Measurements from ENCODE around the gene GPX4. TPM values are rescaled to one million over a fixed set of nuclear protein-coding genes. Genes with fewer than 3 reads are reported as not detected.
"Not testable (repeated sequence)": the region's sequence is repeated elsewhere in the genome, so short reads cannot be mapped to it uniquely, and the experiment has no call there.

GPX4 gene
- total RNA-seq, 1 experiment from 2014 or later, result 620 TPM

GRCh38 chr19:1109697-1110671 lies 6.2 kb downstream of the GPX4 start:
- no peak for DNase-seq
- H3K27me3 ChIP-seq (ENCODE audit: control insufficient read depth, insufficient read depth, low read length), result no peaks in the 10 kb centered on the region
- no peak overlapping the region for H3K4me3 ChIP-seq (ENCODE audit: insufficient read depth, low read depth, low read length)
- H3K36me3 ChIP-seq (replicated peaks; ENCODE audit: control insufficient read depth, insufficient read depth, low read length), result peaks cover 7% of the 10 kb centered on the region

- H3K36me3 ChIP-seq (replicated peaks; ENCODE audit: control insufficient read depth, insufficient read depth, low read length), result peaks cover 4% of the 10 kb centered on the region
- DNase-seq, result no peak
- H3K27me3 ChIP-seq (ENCODE audit: control insufficient read depth, insufficient read depth, low read length), result no peaks in the 10 kb centered on the region
- H3K4me3 ChIP-seq (ENCODE audit: insufficient read depth, low read depth, low read length), result no peak overlapping the region
Observed at GRCh38 chr19:1110809-1111640, 7.2 kb downstream of the GPX4 start.

DNA sequence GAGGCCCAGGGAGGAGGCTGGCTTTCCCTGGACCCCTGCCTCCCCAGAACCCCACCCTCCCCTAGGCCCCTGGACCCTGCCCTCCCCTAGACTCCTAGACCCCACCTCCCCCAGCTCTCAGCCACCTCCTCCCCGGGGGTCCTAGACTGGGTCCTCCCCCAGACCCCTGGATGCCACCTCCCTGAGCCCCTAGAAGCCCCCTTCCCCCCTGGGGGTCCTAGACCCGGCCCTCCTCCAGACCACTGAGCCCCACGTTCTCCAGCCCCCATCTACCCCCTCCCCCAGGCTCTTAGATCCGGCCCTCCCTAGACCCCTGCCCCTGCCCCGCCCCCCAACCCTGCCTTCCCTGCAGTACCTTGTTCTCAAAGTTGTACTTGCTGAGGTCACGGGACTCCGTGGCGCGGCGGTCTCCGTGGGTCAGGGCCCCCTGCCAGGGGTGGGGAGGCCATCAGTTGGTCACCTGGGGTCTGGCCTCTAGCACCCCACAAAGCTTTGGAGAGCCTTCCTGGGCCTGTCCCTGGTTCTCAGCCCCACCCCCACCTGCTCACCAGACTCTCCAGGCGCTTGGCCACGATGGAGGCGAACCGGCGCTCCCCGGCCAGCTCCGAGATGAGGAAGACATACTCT lies 8.0 kb downstream of the GPX4 start:
- no peak for DNase-seq
- H3K4me3 ChIP-seq (ENCODE audit: insufficient read depth, low read depth, low read length), result no peak overlapping the region
- peaks cover 1% of the 10 kb centered on the region for H3K36me3 ChIP-seq (replicated peaks; ENCODE audit: control insufficient read depth, insufficient read depth, low read length)
- H3K27me3 ChIP-seq (ENCODE audit: control insufficient read depth, insufficient read depth, low read length), result no peaks in the 10 kb centered on the region

DNA sequence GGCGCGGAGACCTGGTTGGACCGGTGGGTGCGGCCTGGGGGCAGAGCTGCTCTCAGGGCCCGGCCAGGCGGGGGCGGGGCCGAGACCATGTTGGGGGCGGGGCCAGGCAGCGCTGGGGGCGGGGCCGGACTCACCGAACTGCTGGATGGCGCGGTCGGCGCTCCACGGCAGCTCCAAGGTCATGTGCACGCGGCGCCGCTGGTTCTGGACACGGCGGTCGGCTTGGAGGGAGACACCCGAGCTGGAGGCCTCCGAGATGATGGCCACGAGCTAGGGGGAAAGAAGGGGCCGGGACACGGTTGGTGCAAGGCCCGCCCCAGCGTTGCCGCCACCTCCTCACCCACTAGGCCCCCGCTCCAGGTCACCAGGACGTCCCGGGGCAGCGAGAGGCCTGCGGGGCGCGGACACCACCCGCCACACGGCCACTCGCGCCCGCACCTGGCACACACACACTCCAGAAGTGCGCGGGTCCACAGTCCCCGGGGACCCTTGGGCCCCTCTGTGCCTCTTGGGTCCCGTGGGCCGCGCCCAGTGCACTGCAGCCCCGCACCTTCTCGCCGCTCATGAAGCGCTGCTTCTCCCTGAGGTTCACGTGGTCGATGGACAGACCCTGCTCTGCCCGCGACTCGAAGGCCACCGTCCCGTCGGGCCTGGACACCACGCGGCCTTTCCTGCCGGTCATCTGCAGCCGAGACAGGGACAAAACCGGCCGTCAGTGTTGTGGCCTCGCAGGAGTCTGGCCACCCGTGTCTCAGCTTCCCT lies 8.7 kb downstream of the GPX4 start:
- no peak overlapping the region for H3K4me3 ChIP-seq (ENCODE audit: insufficient read depth, low read depth, low read length)
- peak; percentile 97 for DNase-seq
- no peaks in the 10 kb centered on the region for H3K27me3 ChIP-seq (ENCODE audit: control insufficient read depth, insufficient read depth, low read length)
- H3K36me3 ChIP-seq (replicated peaks; ENCODE audit: control insufficient read depth, insufficient read depth, low read length), result no peaks in the 10 kb centered on the region; the same call in none of the 2 replicates

GRCh38 chr19:1113030-1113985 lies 9.5 kb downstream of the GPX4 start:
- H3K4me3 ChIP-seq (ENCODE audit: insufficient read depth, low read depth, low read length), result no peak overlapping the region
- no peaks in the 10 kb centered on the region for H3K27me3 ChIP-seq (ENCODE audit: control insufficient read depth, insufficient read depth, low read length)
- DNase-seq, result peak; percentile 100
- no peaks in the 10 kb centered on the region; the same call in none of the 2 replicates for H3K36me3 ChIP-seq (replicated peaks; ENCODE audit: control insufficient read depth, insufficient read depth, low read length)

GRCh38 chr19:1113986-1114483 lies 10.2 kb downstream of the GPX4 start:
- Histone ChIP-seq H3K4me3 (ENCODE audit: insufficient read depth, low read depth, low read length) (no peak overlapping the region), H3K27me3 (ENCODE audit: control insufficient read depth, insufficient read depth, low read length) (no peaks in the 10 kb centered on the region), H3K36me3 (replicated peaks; ENCODE audit: control insufficient read depth, insufficient read depth, low read length) (no peaks in the 10 kb centered on the region; the same call in none of the 2 replicates)
- no peak for DNase-seq

DNA sequence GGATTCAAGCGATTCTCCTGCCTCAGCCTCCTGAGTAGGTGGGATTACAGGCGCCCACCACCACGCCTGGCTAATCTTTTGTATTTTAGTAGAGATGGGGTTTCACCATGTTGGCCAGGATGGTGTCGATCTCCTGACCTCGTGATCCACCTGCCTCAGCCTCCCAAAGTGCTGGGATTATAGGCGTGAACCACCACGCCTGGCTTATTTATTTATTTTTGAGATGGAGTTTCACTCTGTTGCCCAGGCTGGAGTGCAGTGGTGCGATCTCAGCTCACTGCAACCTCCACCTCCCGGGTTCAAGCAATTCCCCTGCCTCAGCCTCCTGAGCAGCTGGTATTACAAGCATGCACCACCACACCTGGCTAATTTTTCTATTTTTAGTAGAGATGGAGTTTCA lies 10.9 kb downstream of the GPX4 start:
- H3K27me3 ChIP-seq (ENCODE audit: control insufficient read depth, insufficient read depth, low read length); H3K36me3 ChIP-seq (replicated peaks; ENCODE audit: control insufficient read depth, insufficient read depth, low read length); DNase-seq; H3K4me3 ChIP-seq (ENCODE audit: insufficient read depth, low read depth, low read length): not testable (repeated sequence)

DNA sequence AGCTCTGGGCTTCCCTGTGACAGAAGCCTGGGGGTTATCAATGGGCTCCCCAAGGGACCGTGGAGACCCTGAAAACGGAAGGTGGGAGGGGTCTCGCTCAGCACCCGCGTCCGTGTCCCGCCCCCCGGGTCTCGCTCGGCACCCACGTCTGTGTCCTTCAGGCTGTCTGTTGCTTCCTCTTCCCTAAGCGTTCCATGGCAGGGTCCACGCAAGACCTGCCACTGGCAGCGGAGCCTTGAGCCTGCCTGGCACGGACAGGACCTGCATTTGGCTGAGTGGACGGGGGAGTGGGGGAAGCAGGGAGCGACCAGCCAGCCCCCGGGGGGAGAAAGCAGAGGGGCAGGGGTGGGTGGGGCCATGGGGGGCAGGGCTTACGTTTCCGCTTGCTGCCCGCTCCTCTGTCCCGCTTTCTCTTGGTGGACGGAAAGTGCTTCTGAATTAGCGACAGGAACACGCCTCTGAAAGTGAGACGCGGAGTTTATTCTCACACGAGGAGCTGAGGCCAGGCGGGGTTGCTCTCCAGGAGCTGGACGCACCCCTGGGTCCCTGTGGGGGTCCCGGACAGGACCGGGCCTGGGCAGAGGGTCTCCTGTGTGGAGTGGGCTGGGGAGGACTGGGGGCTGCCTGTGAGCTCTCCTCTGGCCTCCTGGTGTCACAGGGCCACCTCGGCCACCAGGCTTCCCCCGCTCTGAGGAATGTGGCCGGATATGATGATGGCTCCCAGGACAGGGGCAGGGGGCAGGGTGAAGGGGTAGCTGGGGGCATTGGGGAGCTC lies 12.0 kb downstream of the GPX4 start:
- Histone ChIP-seq H3K27me3 (ENCODE audit: control insufficient read depth, insufficient read depth, low read length) (no peaks in the 10 kb centered on the region), H3K36me3 (replicated peaks; ENCODE audit: control insufficient read depth, insufficient read depth, low read length) (no peaks in the 10 kb centered on the region; the same call in none of the 2 replicates), H3K4me3 (ENCODE audit: insufficient read depth, low read depth, low read length) (no peak overlapping the region)
- DNase-seq, result no peak

- no peak overlapping the region for H3K4me3 ChIP-seq (ENCODE audit: insufficient read depth, low read depth, low read length)
- peak; percentile 92 for DNase-seq
- peaks cover 4% of the 10 kb centered on the region for H3K36me3 ChIP-seq (replicated peaks; ENCODE audit: control insufficient read depth, insufficient read depth, low read length)
- no peaks in the 10 kb centered on the region for H3K27me3 ChIP-seq (ENCODE audit: control insufficient read depth, insufficient read depth, low read length)
Observed at GRCh38 chr19:1116726-1117581, 13.2 kb downstream of the GPX4 start.

GRCh38 chr19:1117654-1118053 lies 13.9 kb downstream of the GPX4 start:
- DNase-seq, result no peak
- no peak overlapping the region for H3K4me3 ChIP-seq (ENCODE audit: insufficient read depth, low read depth, low read length)
- H3K27me3 ChIP-seq (ENCODE audit: control insufficient read depth, insufficient read depth, low read length), result no peaks in the 10 kb centered on the region
- peaks cover 6% of the 10 kb centered on the region for H3K36me3 ChIP-seq (replicated peaks; ENCODE audit: control insufficient read depth, insufficient read depth, low read length)

GRCh38 chr19:1118999-1119398 lies 15.2 kb downstream of the GPX4 start:
- DNase-seq, result no peak
- Histone ChIP-seq H3K36me3 (replicated peaks; ENCODE audit: control insufficient read depth, insufficient read depth, low read length) (peaks cover 6% of the 10 kb centered on the region), H3K27me3 (ENCODE audit: control insufficient read depth, insufficient read depth, low read length) (no peaks in the 10 kb centered on the region), H3K4me3 (ENCODE audit: insufficient read depth, low read depth, low read length) (no peak overlapping the region)
